HepG2 (cell line): ENCODE data around the gene DNAJB12. TPM values are rescaled to one million over a fixed set of nuclear protein-coding genes. Genes with fewer than 3 reads are reported as not detected.

Experiments used
- ATF7-NPFF ChIP-seq: sonication (generic); formaldehyde crosslinking; IDR thresholded peaks from 2 replicates; pipeline ENCODE4 v1.8.1; 2023; ENCODE audit warnings: mild to moderate bottlenecking, low read depth, missing genetic modification reagents, moderate library complexity
- BRD4 ChIP-seq: sonication (generic); formaldehyde crosslinking; IDR thresholded peaks from 2 replicates; pipeline ENCODE4 v1.4.0; 2020; ENCODE audit warnings: missing genetic modification reagents
- CBX2 ChIP-seq, 2 experiments: fragments of 200-600 bp in 1 of 2; sonication (generic); formaldehyde crosslinking in 1 of 2; IDR thresholded peaks; 2 replicates each; pipeline versions ENCODE4 v1.7.0 to v1.8.1; 2018 to 2022; ENCODE audit warnings: low read depth in 2 of 2, low read length in 1 of 2, mild to moderate bottlenecking in 1 of 2, missing genetic modification reagents in 1 of 2
- CENPX ChIP-seq: sonication (generic); formaldehyde crosslinking; IDR thresholded peaks from 2 replicates; pipeline ENCODE4 v1.9.0; 2021; ENCODE audit warnings: mild to moderate bottlenecking, missing genetic modification reagents, moderate library complexity
- GZF1 ChIP-seq: sonication (generic); formaldehyde crosslinking; IDR thresholded peaks from 2 replicates; pipeline ENCODE4 v1.5.1; 2020; ENCODE audit warnings: mild to moderate bottlenecking, missing genetic modification reagents
- KMT2A ChIP-seq: sonication (generic); formaldehyde crosslinking; IDR thresholded peaks from 2 replicates; pipeline ENCODE4 v1.4.0; 2020; ENCODE audit warnings: missing genetic modification reagents
- MTF2 ChIP-seq: sonication (generic); formaldehyde crosslinking; IDR thresholded peaks from 2 replicates; pipeline ENCODE4 v1.5.0; 2020; ENCODE audit warnings: missing genetic modification reagents, borderline replicate concordance
- NFKB2 ChIP-seq: sonication (generic); formaldehyde crosslinking; IDR thresholded peaks from 2 replicates; pipeline ENCODE4 v1.4.0; 2020; ENCODE audit warnings: missing genetic modification reagents, borderline replicate concordance
- POLR2A ChIP-seq, 2 experiments: IDR thresholded peaks; 2 replicates each; pipeline ENCODE4 v1.6.1; 2011; ENCODE audit warnings: low read depth in 2 of 2, low read length in 2 of 2, mild to moderate bottlenecking in 1 of 2, moderate library complexity in 1 of 2; ENCODE audit not compliant: insufficient read depth in 1 of 2
- RCOR2 ChIP-seq: IDR thresholded peaks from 2 replicates; pipeline ENCODE4 v1.6.1; 2016; ENCODE audit warnings: missing biosample characterization, missing genetic modification reagents
- REL ChIP-seq: sonication (generic); formaldehyde crosslinking; conservative IDR thresholded peaks from 2 replicates; pipeline ENCODE4 v1.8.0; 2022; ENCODE audit warnings: mild to moderate bottlenecking, missing genetic modification reagents, moderate library complexity
- TEAD3 ChIP-seq: optimal IDR thresholded peaks from 2 replicates; pipeline ENCODE3; 2016; ENCODE audit warnings: borderline replicate concordance
- ZBTB7B ChIP-seq: sonication (generic); formaldehyde crosslinking; IDR thresholded peaks from 2 replicates; pipeline ENCODE4 v1.4.0; 2020; ENCODE audit warnings: missing genetic modification reagents
- ZNF276 ChIP-seq: sonication (generic); formaldehyde crosslinking; IDR thresholded peaks from 2 replicates; pipeline ENCODE4 v1.4.0; 2020; ENCODE audit warnings: mild to moderate bottlenecking, low read depth, missing genetic modification reagents
- ZNF362 ChIP-seq: sonication (generic); formaldehyde crosslinking; IDR thresholded peaks from 2 replicates; pipeline ENCODE4 v1.4.0; 2020; ENCODE audit warnings: missing genetic modification reagents, mild to moderate bottlenecking, borderline replicate concordance
- ZNF414 ChIP-seq: sonication (generic); formaldehyde crosslinking; IDR thresholded peaks from 2 replicates; pipeline ENCODE4 v1.5.0; 2020; ENCODE audit warnings: missing genetic modification reagents
- ZNF446 ChIP-seq: sonication (generic); formaldehyde crosslinking; IDR thresholded peaks from 2 replicates; pipeline ENCODE4 v1.5.0; 2020; ENCODE audit warnings: mild to moderate bottlenecking, missing genetic modification reagents
- ZNF460 ChIP-seq: sonication (generic); formaldehyde crosslinking; IDR thresholded peaks from 2 replicates; pipeline ENCODE4 v1.5.1; 2020; ENCODE audit warnings: missing genetic modification reagents, mild to moderate bottlenecking, borderline replicate concordance
- ZNF572 ChIP-seq: sonication (generic); formaldehyde crosslinking; IDR thresholded peaks from 2 replicates; pipeline ENCODE4 v1.5.1; 2020; ENCODE audit warnings: mild to moderate bottlenecking, missing genetic modification reagents
- ZNF589 ChIP-seq: sonication (generic); formaldehyde crosslinking; conservative IDR thresholded peaks from 2 replicates; pipeline ENCODE4 v1.8.0; 2022; ENCODE audit warnings: mild to moderate bottlenecking, moderate library complexity, missing genetic modification reagents
- ZNF772 ChIP-seq: sonication (generic); formaldehyde crosslinking; IDR thresholded peaks from 2 replicates; pipeline ENCODE4 v1.5.0; 2020; ENCODE audit warnings: mild to moderate bottlenecking, missing genetic modification reagents
- polyA plus RNA-seq, 8 experiments: library from polyadenylated mRNA; depleted of rRNA in 3 of 8; stranded (reverse) in 7 of 8; unstranded in 1 of 8; fragments of >200 nt; fragmentation: Illumina TruSeq in 4 of 8; extraction: Trizol in 4 of 8; gene quantifications; 2 replicates each; pipeline versions ENCODE4 v1.2.1 to v1.2.3, GENCODE V29; 2011 to 2016; ENCODE audit warnings: low read depth in 4 of 8, missing spikeins in 1 of 8, mixed read lengths in 1 of 8; ENCODE audit not compliant: insufficient read depth in 1 of 8
- total RNA-seq, 5 experiments: library from RNA; depleted of rRNA; stranded (reverse); fragments of >200 nt; fragmentation: Illumina TruSeq; extraction: Trizol; gene quantifications; 2 replicates each; pipeline ENCODE4 v1.2.3, GENCODE V29; 2016; ENCODE audit warnings: low read depth in 1 of 5

The DNAJB12 gene
- total and polyA plus RNA-seq, 2 of the 13 experiments (the other 11 are each of a cell fraction or from before 2014, with no cell fraction given) = 10.8 to 18.2 TPM

- TF ChIP-seq ZNF276 = no peak
- no peak for TF ChIP-seq MTF2 (CRISPR knock-in tag)
- no peak for TF ChIP-seq ZNF572
- TF ChIP-seq TEAD3 (CRISPR knock-in tag) = peak; percentile 77
- TF ChIP-seq CENPX (CRISPR knock-in tag) = no peak
- TF ChIP-seq ZNF414 (CRISPR knock-in tag) = no peak
- no peak for TF ChIP-seq POLR2A (IDR thresholded peaks at IDR 0.05; ENCODE audit: insufficient read depth in 1 of 2, low read depth in 2 of 2, low read length in 2 of 2)
- no peak for TF ChIP-seq ATF7-NPFF (CRISPR knock-in tag)
- no peak for TF ChIP-seq CBX2 (IDR thresholded peaks at IDR 0.05; ENCODE audit: low read depth, low read length)
- TF ChIP-seq CBX2 (CRISPR knock-in tag; IDR thresholded peaks at IDR 0.05; ENCODE audit: low read depth) = no peak
- no peak for TF ChIP-seq ZBTB7B (CRISPR knock-in tag)
- TF ChIP-seq BRD4 = no peak
- no peak for TF ChIP-seq ZNF772
- no peak for TF ChIP-seq ZNF460 (CRISPR knock-in tag)
- TF ChIP-seq ZNF589 (CRISPR knock-in tag) = no peak
- 0 out of 2 replicates have a peak, but pooled peaks have one; percentile 1 for TF ChIP-seq REL (CRISPR knock-in tag)
- TF ChIP-seq RCOR2 (CRISPR knock-in tag) = peak; percentile 42; the same call in 1 of the 2 replicates
- TF ChIP-seq ZNF362 (CRISPR knock-in tag) = peak; percentile 52; the same call in 1 of the 2 replicates
- TF ChIP-seq GZF1 = no peak
- no peak for TF ChIP-seq KMT2A
- TF ChIP-seq ZNF446 = no peak
- no peak for TF ChIP-seq NFKB2 (CRISPR knock-in tag)
Observed at GRCh38 chr10:72318418-72319262, 36.1 kb downstream of the DNAJB12 start (continued).
